Measurements from ENCODE around the gene RASL10A.

Gene RASL10A

DNA sequence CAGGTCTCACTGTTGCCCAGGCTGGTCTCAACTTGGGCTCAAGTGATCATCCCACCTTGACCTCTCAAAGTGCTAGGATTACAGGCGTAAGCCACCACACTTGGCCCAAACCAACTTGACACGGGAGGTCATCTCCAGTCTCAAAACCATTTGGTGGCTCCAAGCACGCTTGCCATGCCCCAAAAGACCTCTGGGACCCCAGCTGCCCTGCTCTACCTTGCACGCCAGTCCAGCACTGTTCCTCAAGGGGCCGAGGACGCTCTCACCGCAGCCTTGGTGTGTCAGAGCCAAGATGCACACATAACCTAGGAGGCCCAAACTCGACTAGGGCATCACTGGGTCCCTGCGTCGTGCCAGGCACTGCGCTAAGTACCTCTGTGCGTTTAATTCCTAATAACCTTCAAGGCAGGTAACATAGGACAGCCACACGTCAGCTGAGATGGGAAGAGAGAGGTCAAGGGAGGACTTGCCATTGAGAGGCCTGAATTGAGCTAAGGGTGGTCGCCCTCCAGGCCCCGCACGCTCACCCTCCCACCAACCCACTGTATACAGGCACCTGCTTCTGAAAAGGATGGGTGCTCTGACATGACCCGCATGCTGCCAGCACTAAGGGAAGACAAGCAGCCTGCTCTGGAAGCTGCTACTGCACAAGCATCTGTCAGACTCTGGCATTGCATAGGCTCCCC, 13.6 kb downstream of the RASL10A start:
- no peak for DNase-seq

DNA sequence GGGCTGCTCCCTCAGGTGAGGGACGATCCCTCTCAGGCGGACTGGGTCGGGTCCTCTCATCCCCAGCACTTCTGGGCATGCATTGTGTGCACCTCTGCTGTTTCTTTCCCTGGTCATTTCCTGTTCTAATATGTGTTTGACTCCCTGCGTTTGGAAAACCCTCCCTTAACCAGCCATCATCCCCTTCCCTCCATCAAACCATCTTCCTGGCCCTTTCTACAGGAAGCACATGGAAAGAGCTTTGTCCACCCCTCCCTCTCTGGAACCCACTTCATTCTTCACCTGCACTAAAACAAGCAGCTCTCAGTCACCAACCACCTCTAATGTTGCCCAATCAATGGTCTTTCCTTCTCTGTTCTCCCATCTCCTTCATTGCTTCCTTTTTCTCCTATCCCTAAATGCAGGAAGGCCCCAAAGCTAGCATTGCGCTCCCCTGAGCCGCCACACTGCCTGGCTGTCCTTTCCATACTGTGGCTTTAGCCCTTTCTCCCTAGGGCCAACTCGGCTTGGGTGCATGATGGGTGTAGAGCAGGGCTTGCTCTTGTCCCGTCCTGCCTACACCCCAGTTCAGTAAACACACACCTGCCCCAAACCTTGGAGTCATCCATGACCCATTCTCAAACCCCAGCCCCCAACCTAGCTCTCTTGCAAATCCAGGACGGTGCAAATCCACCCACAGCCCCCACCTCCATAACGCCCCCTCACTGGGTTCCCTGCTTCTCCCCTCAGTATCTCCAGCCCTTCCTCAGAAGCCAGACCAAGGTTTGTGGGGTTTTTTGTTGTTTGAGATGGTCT, 14.5 kb downstream of the RASL10A start:
- DNase-seq = no peak

DNA sequence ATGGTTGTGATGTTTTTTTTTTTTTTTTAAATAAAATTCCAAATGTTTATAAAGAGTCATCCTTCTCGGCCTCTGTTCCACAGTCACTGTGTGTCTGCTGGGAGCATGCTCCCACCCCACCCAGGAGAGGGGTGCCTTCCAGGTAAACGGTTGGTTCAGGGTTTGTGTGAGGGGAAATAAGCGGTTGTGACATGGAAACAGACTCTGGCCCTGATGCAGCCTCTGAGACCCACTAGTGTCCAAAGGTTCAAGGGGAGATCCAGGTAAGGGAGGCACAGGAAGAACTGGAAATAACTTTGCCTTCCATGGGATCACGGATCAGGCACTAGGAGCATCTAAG, 15.1 kb downstream of the RASL10A start:
- no peak for DNase-seq

DNA sequence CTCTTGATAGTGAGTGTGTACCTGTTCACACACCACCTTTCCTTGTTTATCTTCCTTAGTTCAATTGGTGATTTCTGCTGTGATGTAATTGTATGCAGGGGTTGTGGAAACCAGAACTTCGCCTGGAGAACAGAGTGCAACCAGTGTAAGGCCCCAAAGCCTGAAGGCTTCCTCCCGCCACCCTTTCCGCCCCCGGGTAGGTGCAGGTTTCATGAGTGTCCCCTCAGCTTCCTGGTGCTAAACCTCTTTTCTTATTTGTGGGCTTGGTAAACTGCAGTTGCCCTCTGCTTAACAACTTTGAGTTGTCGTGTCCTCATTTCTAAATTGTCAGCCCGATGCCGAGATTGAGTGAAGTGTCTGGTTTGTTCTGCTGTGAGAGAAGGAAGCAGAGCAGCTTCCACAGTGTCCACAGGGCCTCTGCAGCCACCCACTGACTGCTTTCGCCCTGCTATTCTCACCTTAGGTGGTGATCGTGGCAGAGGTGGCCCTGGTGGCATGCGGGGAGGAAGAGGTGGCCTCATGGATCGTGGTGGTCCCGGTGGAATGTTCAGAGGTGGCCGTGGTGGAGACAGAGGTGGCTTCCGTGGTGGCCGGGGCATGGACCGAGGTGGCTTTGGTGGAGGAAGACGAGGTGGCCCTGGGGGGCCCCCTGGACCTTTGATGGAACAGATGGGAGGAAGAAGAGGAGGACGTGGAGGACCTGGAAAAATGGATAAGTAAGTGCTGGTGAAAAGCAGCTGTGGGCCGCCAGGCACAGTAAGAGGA, 16.2 kb downstream of the RASL10A start:
- no peak for DNase-seq

DNA sequence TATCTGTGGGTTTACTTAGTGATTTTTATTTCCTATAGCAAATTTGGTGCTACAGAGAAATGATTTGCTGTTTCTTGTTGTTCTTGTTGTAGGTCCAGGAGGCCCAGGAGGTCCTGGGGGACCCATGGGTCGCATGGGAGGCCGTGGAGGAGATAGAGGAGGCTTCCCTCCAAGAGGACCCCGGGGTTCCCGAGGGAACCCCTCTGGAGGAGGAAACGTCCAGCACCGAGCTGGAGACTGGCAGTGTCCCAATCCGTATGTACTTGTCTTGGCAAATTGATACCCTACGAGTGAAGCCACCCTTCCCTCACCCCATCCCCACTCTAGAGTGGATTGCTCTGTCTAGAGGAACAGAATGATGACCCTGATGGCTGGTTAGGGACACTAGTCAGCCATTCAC, 16.9 kb downstream of the RASL10A start:
- no peak for DNase-seq

DNA sequence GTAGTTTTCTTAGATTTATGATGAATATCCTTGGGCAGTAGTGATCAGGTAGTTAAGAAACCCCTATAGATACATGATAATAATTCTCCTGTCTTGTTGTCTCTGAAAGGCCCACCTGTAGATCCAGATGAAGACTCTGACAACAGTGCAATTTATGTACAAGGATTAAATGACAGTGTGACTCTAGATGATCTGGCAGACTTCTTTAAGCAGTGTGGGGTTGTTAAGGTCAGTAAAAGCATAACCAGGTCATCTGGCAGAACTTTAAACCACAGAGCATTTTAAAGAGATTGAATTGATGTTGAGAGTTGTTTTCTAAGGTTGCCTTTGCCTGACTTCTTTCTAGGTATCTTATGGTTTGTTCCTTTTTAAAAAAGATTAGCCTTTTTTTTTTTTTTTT, 23.1 kb downstream of the RASL10A start:
- DNase-seq = no peak

DNA sequence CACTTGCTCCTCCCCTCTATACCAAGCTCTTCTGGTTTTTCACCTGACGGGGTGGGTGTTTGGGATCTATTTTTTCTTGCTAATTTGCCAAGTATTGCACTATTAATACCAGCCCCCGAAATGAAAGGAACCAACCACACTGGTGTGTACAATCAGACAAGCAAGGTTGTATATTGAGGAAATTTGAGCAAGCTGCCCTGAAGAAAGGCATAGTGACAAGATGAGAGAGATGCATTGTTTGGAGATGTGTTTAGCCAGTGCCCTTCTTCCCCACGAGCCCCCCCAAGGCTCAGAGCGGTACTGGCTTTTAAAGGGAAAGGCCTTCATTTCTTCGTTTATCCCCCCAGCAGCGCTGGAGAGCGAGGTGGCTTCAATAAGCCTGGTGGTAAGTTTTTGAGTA, 24.3 kb downstream of the RASL10A start:
- no peak for DNase-seq

DNA sequence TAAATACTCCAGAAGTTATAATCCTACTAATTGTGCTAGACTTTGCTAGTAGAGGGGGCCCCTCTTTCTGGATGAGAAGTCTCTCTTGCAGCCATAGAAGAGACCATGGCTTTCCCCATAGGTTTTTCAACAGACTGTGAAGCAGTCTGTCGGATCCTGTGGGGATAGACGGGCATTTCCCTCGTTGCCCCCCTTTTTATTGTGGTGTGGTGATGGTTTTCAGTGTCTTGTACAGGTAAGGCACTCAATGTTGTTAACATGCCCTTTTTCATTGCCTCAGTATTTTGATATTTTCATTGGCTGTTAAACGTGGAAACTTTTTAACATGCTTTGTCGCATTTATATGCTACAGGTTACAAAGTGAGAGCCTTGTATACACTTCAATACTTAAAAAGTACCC, 25.4 kb downstream of the RASL10A start:
- no peak for DNase-seq

DNA sequence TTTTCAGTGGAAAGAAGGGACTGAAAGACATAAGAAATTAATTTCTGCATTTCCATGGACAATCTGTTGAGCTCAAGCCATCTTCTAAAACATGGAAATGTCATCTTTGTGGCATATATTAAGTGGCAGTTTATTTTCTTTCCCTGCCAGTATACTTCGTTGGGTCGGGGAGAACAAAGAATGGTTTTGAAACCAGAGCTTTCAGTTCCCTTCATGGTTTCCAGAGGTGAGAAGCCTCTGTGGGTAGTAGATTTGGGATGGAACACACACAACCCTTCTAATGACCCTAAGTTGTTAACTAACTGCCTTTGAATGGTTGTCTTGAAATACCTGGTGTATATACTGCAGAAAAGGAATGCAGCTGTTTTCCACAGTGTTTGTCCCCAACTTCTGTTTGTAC, 26.7 kb downstream of the RASL10A start:
- DNase-seq = no peak

DNA sequence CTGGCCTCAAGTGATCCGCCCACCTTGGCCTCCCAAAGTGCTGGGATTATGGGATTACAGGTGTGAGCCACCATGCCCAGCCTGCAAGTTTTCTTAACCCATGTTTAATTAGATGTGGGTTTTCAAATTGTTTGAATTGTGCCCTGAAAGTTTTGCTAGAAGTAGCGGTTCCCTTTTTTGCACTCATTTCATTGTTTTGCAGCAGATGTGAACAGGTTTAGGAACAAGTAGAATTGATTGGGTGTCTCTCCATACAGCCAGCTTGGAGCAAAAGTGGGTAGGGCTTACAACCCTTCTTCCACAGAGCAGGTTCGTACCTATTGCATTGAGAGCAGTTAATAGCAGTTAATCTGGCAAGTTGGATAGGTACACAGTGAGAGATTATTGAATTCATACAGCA, 31.3 kb downstream of the RASL10A start:
- no peak for DNase-seq

DNA sequence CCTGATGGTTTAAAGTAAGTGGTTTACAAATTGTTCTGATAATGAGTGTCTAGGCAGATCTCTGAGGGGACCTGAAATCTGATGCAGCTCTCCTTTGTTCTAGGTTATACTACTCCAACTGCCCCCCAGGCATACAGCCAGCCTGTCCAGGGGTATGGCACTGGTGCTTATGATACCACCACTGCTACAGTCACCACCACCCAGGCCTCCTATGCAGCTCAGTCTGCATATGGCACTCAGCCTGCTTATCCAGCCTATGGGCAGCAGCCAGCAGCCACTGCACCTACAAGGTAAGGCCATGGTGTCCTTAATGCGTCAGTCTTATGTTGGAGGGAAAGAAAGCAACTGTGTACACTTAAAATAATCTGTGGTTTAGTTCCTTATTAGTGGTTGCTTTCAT, 37.6 kb downstream of the RASL10A start:
- DNase-seq = no peak

DNA sequence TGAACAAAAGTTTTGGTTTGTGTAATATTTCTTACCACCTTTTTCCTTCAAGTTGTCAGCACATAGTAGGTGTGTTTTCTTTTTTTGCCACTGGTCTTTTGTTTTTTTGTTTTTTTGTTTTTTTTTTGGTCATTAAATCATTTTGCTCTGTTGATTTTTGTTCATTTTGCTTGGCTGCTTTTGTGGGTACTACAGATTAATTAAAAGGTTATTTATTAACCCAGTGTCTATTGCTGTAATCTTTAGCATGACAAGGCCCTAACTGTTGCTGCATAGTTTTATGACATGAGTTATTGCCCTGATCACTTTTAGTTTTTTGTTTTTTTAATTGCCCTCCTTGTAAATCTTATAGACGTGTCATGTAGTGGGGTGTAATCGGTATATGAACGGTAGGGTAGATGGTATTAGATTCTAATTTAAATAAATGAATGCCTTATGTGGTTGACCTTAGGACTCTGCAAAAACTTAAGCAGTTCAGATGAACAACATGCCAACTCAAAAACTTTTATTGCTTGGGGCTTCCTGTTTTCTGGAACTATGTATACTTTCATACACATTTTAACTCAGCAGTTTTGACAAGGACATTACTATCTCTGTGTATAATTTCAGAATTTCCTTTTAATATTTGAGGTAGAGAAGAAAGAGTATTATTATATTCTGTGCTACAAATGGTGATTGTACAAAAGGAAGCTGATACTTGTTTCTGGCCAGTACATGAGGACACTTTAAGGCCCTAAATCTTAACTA, 39.5 kb downstream of the RASL10A start:
- DNase-seq = no peak

DNA sequence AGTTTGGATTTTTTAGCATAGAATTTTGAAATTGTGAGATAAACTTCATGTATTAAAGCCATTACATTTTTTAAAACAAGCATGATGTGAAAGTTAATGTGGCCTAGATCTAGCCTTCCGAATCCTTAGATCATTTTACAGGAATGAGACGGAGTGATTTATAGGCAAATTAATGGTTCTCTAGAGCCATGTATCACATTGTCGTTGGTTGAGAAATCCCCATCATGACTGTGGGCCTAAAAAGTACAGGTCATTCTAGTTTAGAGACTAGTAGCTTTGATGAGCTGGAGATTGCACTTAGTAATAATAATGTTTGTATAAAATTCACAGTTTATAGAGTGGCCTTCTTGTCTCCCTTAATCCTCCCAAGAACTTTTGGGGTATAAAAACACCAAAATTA, 40.3 kb downstream of the RASL10A start:
- DNase-seq = no peak

DNA sequence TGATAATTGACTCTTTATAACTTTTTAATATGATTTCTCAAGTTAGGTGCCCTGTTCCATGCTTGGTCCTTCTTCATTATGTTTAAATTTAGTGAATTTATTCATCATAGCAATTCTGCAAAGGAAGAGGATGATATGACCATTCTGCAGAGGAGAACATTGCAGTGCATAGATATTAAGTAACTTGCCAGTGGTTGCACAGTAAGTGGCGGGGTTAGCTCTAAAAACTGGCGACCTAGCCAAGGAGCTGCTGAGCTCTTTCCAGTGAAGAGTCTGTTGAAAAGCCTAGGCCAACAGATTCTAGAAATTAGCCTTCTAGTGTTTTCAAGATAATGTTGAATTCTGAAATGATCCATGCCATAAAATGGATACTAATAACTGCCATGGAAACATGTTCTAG, 42.9 kb downstream of the RASL10A start:
- DNase-seq = no peak

DNA sequence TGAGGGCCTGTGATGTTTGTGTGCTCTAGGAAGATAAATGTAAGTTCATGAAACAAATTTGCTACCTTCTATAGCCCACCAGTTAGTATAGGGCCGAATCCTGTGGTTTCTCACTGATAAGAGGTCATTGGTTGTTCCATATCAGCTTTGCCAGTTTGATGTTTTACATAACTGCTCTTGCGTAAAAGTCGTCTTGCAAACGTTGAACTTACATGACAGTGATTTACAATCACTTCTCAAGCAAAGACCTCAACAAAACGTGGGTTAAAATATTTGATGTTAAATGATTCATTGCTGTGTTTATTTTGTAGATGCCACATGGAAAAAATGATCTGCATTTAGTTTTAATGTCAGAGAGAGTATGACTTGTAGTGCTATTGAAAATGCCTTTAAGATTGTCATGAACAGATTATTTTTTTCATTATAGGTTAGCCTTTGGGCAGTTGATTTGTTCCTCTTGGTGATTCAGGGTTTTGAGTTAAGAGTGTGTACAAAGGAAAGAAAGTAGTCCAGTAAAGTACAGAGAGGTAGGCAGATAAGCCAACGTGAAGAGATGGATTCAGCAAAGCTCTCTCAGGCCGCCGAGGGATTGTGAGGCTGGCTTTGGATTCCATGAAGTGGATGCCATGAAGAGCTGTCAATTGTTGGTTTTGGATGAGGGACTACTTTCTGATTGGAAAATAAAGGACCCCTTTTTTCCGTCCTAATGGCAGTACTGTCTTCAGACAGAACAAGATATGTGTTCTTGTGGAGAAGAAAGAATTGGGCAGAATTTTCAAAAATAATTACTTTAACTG, 44.8 kb downstream of the RASL10A start:
- DNase-seq = no peak

DNA sequence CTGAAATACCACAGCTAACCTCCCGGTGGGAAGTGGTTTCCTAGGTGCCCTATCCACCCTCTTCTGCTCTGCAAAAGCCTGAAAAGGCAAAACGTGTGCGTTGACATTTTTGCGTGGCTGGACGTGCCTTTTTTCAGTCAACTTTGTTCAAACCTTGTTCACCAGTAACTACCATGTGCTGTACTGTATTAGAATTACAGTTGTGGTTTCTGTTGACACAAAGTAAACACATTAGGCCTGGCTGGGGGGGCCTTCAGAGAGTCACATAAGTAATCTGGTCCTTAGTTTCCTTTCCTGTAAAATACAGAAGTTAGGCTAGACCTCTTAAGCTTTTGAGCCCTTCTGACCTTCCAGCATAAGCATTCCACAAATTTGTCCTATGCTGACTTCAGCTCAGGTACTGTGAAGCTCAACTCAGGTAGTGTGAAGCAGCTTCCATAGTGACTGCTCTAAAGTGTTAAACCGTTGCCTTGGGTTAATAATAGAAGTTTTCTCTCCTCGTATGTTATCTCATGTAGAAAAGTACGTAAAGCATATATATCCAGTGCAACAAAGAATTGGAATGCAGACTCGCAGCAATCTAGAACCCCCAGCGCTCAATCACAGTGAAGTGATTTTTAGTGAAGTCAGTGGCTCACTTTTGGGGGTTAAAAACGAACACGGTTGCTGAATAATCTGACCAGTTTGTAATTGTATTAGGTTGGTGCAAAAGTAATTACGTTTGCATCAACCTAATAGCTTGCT, 45.6 kb downstream of the RASL10A start:
- no peak for DNase-seq

DNA sequence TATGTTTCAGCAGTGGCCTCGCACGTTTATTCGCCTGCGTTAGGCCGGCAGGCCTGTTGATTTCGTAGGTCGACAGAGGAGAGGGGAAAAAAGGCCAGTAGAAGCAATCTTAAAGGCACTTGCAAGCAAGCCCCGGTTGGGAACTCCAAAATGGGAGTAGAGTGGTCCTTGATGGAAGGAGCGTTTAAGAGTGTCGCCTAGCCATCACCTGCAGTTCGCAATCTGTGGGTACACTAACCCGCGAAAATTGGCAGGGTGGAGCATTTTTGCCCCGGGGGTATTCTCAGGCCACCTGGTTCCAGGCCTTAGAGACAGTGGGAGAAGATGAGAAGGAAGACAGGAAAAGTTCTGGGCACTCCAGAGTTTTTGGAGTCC, 46.3 kb downstream of the RASL10A start:
- no peak for DNase-seq

DNA sequence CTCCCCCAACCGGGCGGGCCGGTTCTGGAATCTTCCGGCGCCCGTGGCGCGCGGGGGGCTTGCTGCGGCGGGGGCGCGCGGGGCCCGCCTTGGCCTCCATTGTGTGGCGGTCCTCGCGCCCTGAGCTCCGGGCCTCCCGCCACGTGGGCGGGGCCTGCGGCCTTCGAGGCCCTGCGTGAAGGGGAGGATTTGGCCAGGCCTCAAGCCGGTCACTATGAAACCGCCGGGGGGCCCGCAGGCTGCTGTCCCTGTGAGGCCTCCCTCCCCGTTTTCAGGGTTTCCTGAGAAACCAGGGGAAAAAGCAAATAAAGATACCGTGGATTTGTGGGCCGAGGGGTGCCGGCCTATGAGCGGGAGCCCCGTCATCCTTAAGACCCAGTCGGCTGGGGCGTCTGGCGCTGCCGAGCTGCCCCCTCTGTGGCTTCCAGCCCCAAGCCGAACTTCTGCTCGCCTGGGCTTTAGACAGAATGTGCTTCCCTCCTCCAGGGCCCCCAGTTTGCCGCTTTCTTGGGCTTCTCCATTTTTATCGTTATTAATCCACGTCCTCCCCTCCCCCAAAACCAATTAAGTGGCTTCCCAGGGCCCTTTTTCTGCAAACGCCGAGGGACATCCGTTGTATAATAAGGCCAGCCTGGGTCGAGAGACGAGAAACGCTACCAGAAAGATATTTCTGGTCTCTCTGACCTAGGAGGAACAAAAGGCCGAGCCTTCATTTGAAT, 46.8 kb downstream of the RASL10A start:
- DNase-seq = peak; percentile 27

DNA sequence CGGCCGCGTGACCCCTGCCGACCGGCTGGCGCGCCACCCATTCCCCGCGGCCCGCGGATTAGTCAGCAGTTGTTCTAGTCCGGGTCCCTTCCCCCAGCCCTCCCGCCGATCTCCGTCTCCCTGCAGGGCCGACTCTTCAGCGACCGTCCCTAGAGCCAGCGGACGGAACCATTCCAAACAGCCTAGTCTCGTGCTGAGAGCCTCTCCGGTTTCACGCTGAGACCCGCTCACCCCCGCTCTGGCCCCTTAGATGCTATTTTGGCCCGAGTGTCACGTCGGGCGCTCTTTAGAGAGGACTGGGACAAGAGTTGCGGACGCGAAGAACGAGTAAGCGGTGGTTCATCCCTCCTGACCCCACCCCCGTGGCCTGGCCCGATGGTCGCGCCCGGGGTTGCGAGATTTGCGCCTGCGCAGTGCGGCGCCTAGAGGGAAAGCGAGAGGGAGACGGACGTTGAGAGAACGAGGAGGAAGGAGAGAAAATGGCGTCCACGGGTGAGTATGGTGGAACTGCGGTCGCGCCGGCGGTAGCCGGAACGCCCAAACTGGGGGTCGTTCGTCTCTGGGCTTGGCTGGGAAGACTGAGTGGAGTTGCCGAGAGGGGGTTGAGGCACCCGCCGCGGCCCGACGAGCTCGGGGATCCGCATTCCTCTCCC, 47.5 kb downstream of the RASL10A start, which contains the start of the genes EWSR1 and RHBDD3:
EWSR1 (plus strand) TSS at position 411 of the 653 bp plus-strand sequence; CDS start at position 480, 69 bp downstream.
RHBDD3 (minus strand) TSS at position 124 of the 653 bp plus-strand sequence. CDS start 2,355 bp downstream, outside the sequence.
- peak; percentile 95 for DNase-seq

DNA sequence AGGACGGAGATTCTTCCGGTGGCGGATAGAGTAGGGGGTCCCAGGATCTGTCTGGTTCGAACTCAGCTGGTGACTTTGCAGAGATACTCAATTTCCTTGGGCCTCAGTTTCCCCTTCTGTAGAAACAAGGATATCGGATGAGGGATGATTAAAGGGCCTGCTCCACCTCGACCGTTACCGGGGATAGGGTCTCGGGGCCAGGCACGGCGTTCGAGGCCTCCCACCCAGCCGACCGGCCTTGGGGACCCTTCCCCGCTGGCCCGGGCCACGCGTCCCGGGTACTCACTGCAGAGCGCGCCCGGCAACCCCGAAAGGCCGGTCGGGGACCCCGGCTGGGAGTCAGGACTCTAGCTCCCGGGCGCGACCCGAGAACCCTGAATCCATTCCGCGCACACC, 48.0 kb downstream of the RASL10A start:
- no peak for DNase-seq

Measured in CD4-positive, alpha-beta T cell treated with Interleukin-15 for 1 hour (primary cell).